GM21515 (cell line): ENCODE results near the gene DCC.

Experiments
- ATAC-seq: cut with Tn5 transposase; IDR thresholded peaks from one replicate; pipeline ENCODE4 v1.9.1; 2021; ENCODE audit not compliant: unreplicated experiment

Gene DCC

GRCh38 chr18:53153800-53154199 is 813.8 kb downstream of the DCC start:
- no peak for ATAC-seq

- no peak for ATAC-seq
These were observed 825.8 kb downstream of the DCC start for GRCh38 chr18:53165770-53166169.

GRCh38 chr18:53169346-53169745 is 829.3 kb downstream of the DCC start:
- ATAC-seq = no peak

GRCh38 chr18:53191634-53192033 is 851.6 kb downstream of the DCC start:
- no peak for ATAC-seq

GRCh38 chr18:53193870-53194269 is 853.9 kb downstream of the DCC start:
- ATAC-seq = no peak

GRCh38 chr18:53219853-53220252 is 879.9 kb downstream of the DCC start:
- ATAC-seq = no peak

- no peak for ATAC-seq
These were observed 884.3 kb downstream of the DCC start for GRCh38 chr18:53224128-53224778.

GRCh38 chr18:53225567-53226325 is 885.7 kb downstream of the DCC start:
- ATAC-seq = no peak

- ATAC-seq = no peak
These were observed 894.6 kb downstream of the DCC start for GRCh38 chr18:53234610-53235009.

- no peak for ATAC-seq
These were observed 901.2 kb downstream of the DCC start for GRCh38 chr18:53241161-53241560.

- ATAC-seq = no peak
These were observed 913.8 kb downstream of the DCC start for GRCh38 chr18:53253789-53254188.

GRCh38 chr18:53254265-53254664 is 914.3 kb downstream of the DCC start:
- no peak for ATAC-seq

GRCh38 chr18:53261241-53261640 is 921.2 kb downstream of the DCC start:
- no peak for ATAC-seq

- no peak for ATAC-seq
These were observed 926.9 kb downstream of the DCC start for GRCh38 chr18:53266850-53267249.

- no peak for ATAC-seq
These were observed 928.5 kb downstream of the DCC start for GRCh38 chr18:53268455-53268854.

- ATAC-seq = no peak
These were observed 941.4 kb downstream of the DCC start for GRCh38 chr18:53281406-53281805.

GRCh38 chr18:53283708-53284107 is 943.7 kb downstream of the DCC start:
- no peak for ATAC-seq

GRCh38 chr18:53305461-53305860 is 965.5 kb downstream of the DCC start:
- no peak for ATAC-seq

- no peak for ATAC-seq
These were observed 979.6 kb downstream of the DCC start for GRCh38 chr18:53319628-53320027.

- no peak for ATAC-seq
These were observed 982.2 kb downstream of the DCC start for GRCh38 chr18:53322163-53322562.

GRCh38 chr18:53324353-53324752 is 984.4 kb downstream of the DCC start:
- ATAC-seq = no peak
